Measurements from ENCODE around the gene ANKRD26.

Gene ANKRD26

GRCh38 chr10:26959841-26960240 is 140.5 kb downstream of the ANKRD26 start:
- Histone ChIP-seq H3K27ac (ENCODE audit: low read length) (no peak overlapping the region), H3K27me3 (ENCODE audit: control insufficient read depth, insufficient read depth, low read length) (no peaks in the 10 kb centered on the region), H3K9me3 (ENCODE audit: control insufficient read depth, low read depth, low read length) (no peaks in the 10 kb centered on the region), H3K4me1 (ENCODE audit: control insufficient read depth, low read depth, low read length) (no peaks in the 10 kb centered on the region), H3K36me3 (ENCODE audit: control insufficient read depth, low read depth, low read length) (no peaks in the 10 kb centered on the region), H3K9ac (ENCODE audit: low read length) (no peak overlapping the region), H3K4me3 (ENCODE audit: low read length) (no peak overlapping the region)
